Hindlimb muscle (tissue), 1 donor: Measurements from ENCODE around the gene FIBCD1. TPM values are rescaled to one million over a fixed set of nuclear protein-coding genes. Genes with fewer than 3 reads are reported as not detected.

Experiments
- DNase-seq: peaks from one replicate; pipeline ENCODE4 v3.0.0-alpha.2; 2013
- polyA plus RNA-seq: library from polyadenylated mRNA; unstranded; fragments of 120-200 nt; gene quantifications from one replicate; pipeline ENCODE4 v1.2.1, GENCODE V29; 2013; ENCODE audit not compliant: insufficient read length

The FIBCD1 gene
- polyA plus RNA-seq, 1 donor: not detected

DNA sequence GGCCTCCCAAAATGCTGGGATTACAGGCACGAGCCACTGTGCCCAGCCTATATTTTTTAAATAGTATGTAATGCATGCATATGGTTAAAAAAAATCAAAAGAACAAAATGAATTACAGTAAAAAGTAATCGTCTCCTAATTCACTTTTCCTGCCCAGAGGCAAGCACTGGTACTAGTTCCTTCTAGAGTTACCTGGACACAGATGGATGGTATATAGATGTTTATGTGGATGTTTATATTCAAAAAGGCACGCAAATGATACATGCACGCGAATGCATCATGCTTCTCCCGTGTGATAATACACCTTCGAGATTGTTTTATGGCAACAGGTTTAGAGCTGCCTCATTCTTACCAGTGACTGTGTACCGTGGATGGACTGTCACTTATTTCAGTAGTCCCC lies 82.6 kb downstream of the FIBCD1 start:
- DNase-seq: no peak

DNA sequence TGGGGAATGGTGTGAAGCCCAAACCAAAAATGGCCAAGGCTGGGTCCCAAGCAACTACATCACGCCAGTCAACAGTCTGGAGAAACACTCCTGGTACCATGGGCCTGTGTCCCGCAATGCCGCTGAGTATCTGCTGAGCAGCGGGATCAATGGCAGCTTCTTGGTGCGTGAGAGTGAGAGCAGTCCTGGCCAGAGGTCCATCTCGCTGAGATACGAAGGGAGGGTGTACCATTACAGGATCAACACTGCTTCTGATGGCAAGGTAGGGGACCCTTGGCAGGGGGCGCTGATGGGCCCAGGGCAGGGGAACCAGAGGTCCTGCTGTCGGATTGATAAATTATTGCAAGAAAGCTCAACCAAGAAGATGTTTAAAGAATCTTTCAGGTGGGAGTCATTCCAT lies 84.2 kb downstream of the FIBCD1 start:
- DNase-seq: no peak

- no peak for DNase-seq
Measured at GRCh38 chr9:130854092-130854491, 85.0 kb downstream of the FIBCD1 start.

GRCh38 chr9:130852801-130853200 lies 86.2 kb downstream of the FIBCD1 start:
- DNase-seq: no peak

Other genes starting within 250 kb of the FIBCD1 start
- 25.5 TPM for gene EXOSC2, start 245.5 kb downstream of the FIBCD1 start, polyA plus RNA-seq
- gene ABL1, start 104.0 kb downstream of the FIBCD1 start, polyA plus RNA-seq: 69.3 TPM
- gene QRFP, start 42.4 kb downstream of the FIBCD1 start, polyA plus RNA-seq: 0.35 TPM
- 2.1 TPM for gene LAMC3, start 69.9 kb upstream of the FIBCD1 start, polyA plus RNA-seq
- gene AIF1L, start 157.3 kb upstream of the FIBCD1 start, polyA plus RNA-seq: 21.5 TPM
- 34.7 TPM for gene NUP214, start 186.3 kb upstream of the FIBCD1 start, polyA plus RNA-seq